Measurements from ENCODE around the gene KLHL8. TPM values are rescaled to one million over a fixed set of nuclear protein-coding genes. Genes with fewer than 3 reads are reported as not detected.
A peak's percentile ranks its signal among the peaks of the same experiment; 100 is the strongest.

Gene KLHL8
- total and polyA plus RNA-seq, 4 donors, result 4.2 to 11.4 (median 8.5) TPM

- intact Hi-C loops (cut with DNase I), result no loop called here
- no peak for ATAC-seq (ENCODE audit: low FRiP score)
- Histone ChIP-seq H3K27ac (ENCODE audit: low read depth in 1 of 2, low read length in 2 of 2) (no peak overlapping the region), H3K9me3 (ENCODE audit: control insufficient read depth, low read length) (no peaks in the 10 kb centered on the region), H3K27me3 (ENCODE audit: control insufficient read depth in 1 of 2, insufficient read depth in 2 of 2, low read length in 1 of 2) (no peaks in the 10 kb centered on the region), H3K4me3 (ENCODE audit: low read length in 2 of 2) (no peak overlapping the region), H3K36me3 (ENCODE audit: control insufficient read depth in 1 of 2, insufficient read depth in 2 of 2, low read length in 1 of 2) (peaks cover 3 to 4% of the 10 kb centered on the region in 2 donors), H3K4me1 (ENCODE audit: control insufficient read depth in 1 of 2, insufficient read depth in 2 of 2, low read length in 2 of 2) (no peaks in the 10 kb centered on the region)
- WGBS, 2 donors, result 81 to 93% methylated on average over 2 of the region's 2 CpGs
- DNase-seq, result no peak
These were observed 45.7 kb downstream of the KLHL8 start for GRCh38 chr4:87174672-87175071.

- H3K36me3 ChIP-seq (ENCODE audit: control insufficient read depth in 1 of 2, insufficient read depth in 2 of 2, low read length in 1 of 2), result peaks cover 3 to 4% of the 10 kb centered on the region in 2 donors
- no peaks in the 10 kb centered on the region for H3K27me3 ChIP-seq (ENCODE audit: control insufficient read depth in 1 of 2, insufficient read depth in 2 of 2, low read length in 1 of 2)
- intact Hi-C loops (cut with DNase I), result no loop called here
- no peaks in the 10 kb centered on the region for H3K4me1 ChIP-seq (ENCODE audit: control insufficient read depth in 1 of 2, insufficient read depth in 2 of 2, low read length in 2 of 2)
- H3K4me3 ChIP-seq (ENCODE audit: low read length in 2 of 2), result no peak overlapping the region
- whole genome bisulfite sequencing, 2 donors, result 96 to 100% methylated on average over 2 of the region's 2 CpGs
- ATAC-seq (ENCODE audit: low FRiP score) (no peak), DNase-seq (no peak)
- no peaks in the 10 kb centered on the region for H3K9me3 ChIP-seq (ENCODE audit: control insufficient read depth, low read length)
- H3K27ac ChIP-seq (ENCODE audit: low read depth in 1 of 2, low read length in 2 of 2), result no peak overlapping the region
These were observed 48.5 kb downstream of the KLHL8 start for GRCh38 chr4:87171944-87172343.

- no peaks in the 10 kb centered on the region for H3K4me1 ChIP-seq (ENCODE audit: control insufficient read depth in 1 of 2, insufficient read depth in 2 of 2, low read length in 2 of 2)
- intact Hi-C loops (cut with DNase I), result no loop called here
- no peak overlapping the region for H3K27ac ChIP-seq (ENCODE audit: low read depth in 1 of 2, low read length in 2 of 2)
- 94 to 96% methylated on average over 3 of the region's 3 CpGs for WGBS, 2 donors
- no peaks in the 10 kb centered on the region for H3K27me3 ChIP-seq (ENCODE audit: control insufficient read depth in 1 of 2, insufficient read depth in 2 of 2, low read length in 1 of 2)
- DNase-seq (no peak), ATAC-seq (ENCODE audit: low FRiP score) (no peak)
- H3K36me3 ChIP-seq (ENCODE audit: control insufficient read depth in 1 of 2, insufficient read depth in 2 of 2, low read length in 1 of 2), result peaks cover 0 to 2% of the 10 kb centered on the region in 2 donors
- H3K9me3 ChIP-seq (ENCODE audit: control insufficient read depth, low read length), result no peaks in the 10 kb centered on the region
- H3K4me3 ChIP-seq (ENCODE audit: low read length in 2 of 2), result no peak overlapping the region
These were observed 54.0 kb downstream of the KLHL8 start for GRCh38 chr4:87166296-87166854.

GRCh38 chr4:87165892-87166291 lies 54.5 kb downstream of the KLHL8 start:
- no peaks in the 10 kb centered on the region for H3K9me3 ChIP-seq (ENCODE audit: control insufficient read depth, low read length)
- WGBS, 2 donors, result 93 to 94% methylated on average over 1 of the region's 1 CpG
- ATAC-seq (ENCODE audit: low FRiP score) (no peak), DNase-seq (no peak)
- no peaks in the 10 kb centered on the region for H3K27me3 ChIP-seq (ENCODE audit: control insufficient read depth in 1 of 2, insufficient read depth in 2 of 2, low read length in 1 of 2)
- no peaks in the 10 kb centered on the region for H3K4me1 ChIP-seq (ENCODE audit: control insufficient read depth in 1 of 2, insufficient read depth in 2 of 2, low read length in 2 of 2)
- no peak overlapping the region for H3K27ac ChIP-seq (ENCODE audit: low read depth in 1 of 2, low read length in 2 of 2)
- no peak overlapping the region for H3K4me3 ChIP-seq (ENCODE audit: low read length in 2 of 2)
- H3K36me3 ChIP-seq (ENCODE audit: control insufficient read depth in 1 of 2, insufficient read depth in 2 of 2, low read length in 1 of 2), result peaks cover 0 to 2% of the 10 kb centered on the region in 2 donors
- intact Hi-C loops (cut with DNase I), result no loop called here

- no peaks in the 10 kb centered on the region for H3K4me1 ChIP-seq (ENCODE audit: control insufficient read depth in 1 of 2, insufficient read depth in 2 of 2, low read length in 2 of 2)
- no peak for ATAC-seq (ENCODE audit: low FRiP score)
- H3K27me3 ChIP-seq (ENCODE audit: control insufficient read depth in 1 of 2, insufficient read depth in 2 of 2, low read length in 1 of 2), result no peaks in the 10 kb centered on the region
- DNase-seq, result no peak
- no peak overlapping the region for H3K27ac ChIP-seq (ENCODE audit: low read depth in 1 of 2, low read length in 2 of 2)
- H3K4me3 ChIP-seq (ENCODE audit: low read length in 2 of 2), result no peak overlapping the region
- no peaks in the 10 kb centered on the region for H3K9me3 ChIP-seq (ENCODE audit: control insufficient read depth, low read length)
- 82 to 83% methylated on average over 4 of the region's 4 CpGs for WGBS, 2 donors
- H3K36me3 ChIP-seq (ENCODE audit: control insufficient read depth in 1 of 2, insufficient read depth in 2 of 2, low read length in 1 of 2), result no peaks in the 10 kb centered on the region
- intact Hi-C loops (cut with DNase I), result no loop called here
These were observed 67.1 kb downstream of the KLHL8 start for GRCh38 chr4:87153078-87153870.

GRCh38 chr4:87152310-87153041 lies 67.9 kb downstream of the KLHL8 start:
- H3K27ac ChIP-seq (ENCODE audit: low read depth in 1 of 2, low read length in 2 of 2), result no peak overlapping the region
- no peaks in the 10 kb centered on the region for H3K27me3 ChIP-seq (ENCODE audit: control insufficient read depth in 1 of 2, insufficient read depth in 2 of 2, low read length in 1 of 2)
- no peaks in the 10 kb centered on the region for H3K4me1 ChIP-seq (ENCODE audit: control insufficient read depth in 1 of 2, insufficient read depth in 2 of 2, low read length in 2 of 2)
- WGBS, 2 donors, result 81 to 85% methylated on average over 14 of the region's 14 CpGs
- DNase-seq, result no peak
- no peak for ATAC-seq (ENCODE audit: low FRiP score)
- intact Hi-C loops (cut with DNase I), result no loop called here
- no peaks in the 10 kb centered on the region for H3K9me3 ChIP-seq (ENCODE audit: control insufficient read depth, low read length)
- H3K4me3 ChIP-seq (ENCODE audit: low read length in 2 of 2), result no peak overlapping the region
- no peaks in the 10 kb centered on the region for H3K36me3 ChIP-seq (ENCODE audit: control insufficient read depth in 1 of 2, insufficient read depth in 2 of 2, low read length in 1 of 2)

GRCh38 chr4:87151730-87152129 lies 68.7 kb downstream of the KLHL8 start:
- no peak for ATAC-seq (ENCODE audit: low FRiP score)
- H3K4me3 ChIP-seq (ENCODE audit: low read length in 2 of 2), result no peak overlapping the region
- H3K9me3 ChIP-seq (ENCODE audit: control insufficient read depth, low read length), result no peaks in the 10 kb centered on the region
- H3K36me3 ChIP-seq (ENCODE audit: control insufficient read depth in 1 of 2, insufficient read depth in 2 of 2, low read length in 1 of 2), result no peaks in the 10 kb centered on the region
- intact Hi-C loops (cut with DNase I), result loop anchor here in 1 of 2 donors (2.0 kb wide), 1 partner anchor 85 kb away; no protein-coding TSS in a partner anchor
- DNase-seq, result no peak
- H3K4me1 ChIP-seq (ENCODE audit: control insufficient read depth in 1 of 2, insufficient read depth in 2 of 2, low read length in 2 of 2), result no peaks in the 10 kb centered on the region
- no peaks in the 10 kb centered on the region for H3K27me3 ChIP-seq (ENCODE audit: control insufficient read depth in 1 of 2, insufficient read depth in 2 of 2, low read length in 1 of 2)
- no peak overlapping the region for H3K27ac ChIP-seq (ENCODE audit: low read depth in 1 of 2, low read length in 2 of 2)
- 15 to 29% methylated on average over 1 of the region's 1 CpG for WGBS, 2 donors

GRCh38 chr4:87150498-87151261 lies 69.7 kb downstream of the KLHL8 start:
- DNase-seq (no peak), ATAC-seq (ENCODE audit: low FRiP score) (peak; percentile 80)
- no peaks in the 10 kb centered on the region for H3K27me3 ChIP-seq (ENCODE audit: control insufficient read depth in 1 of 2, insufficient read depth in 2 of 2, low read length in 1 of 2)
- H3K4me3 ChIP-seq (ENCODE audit: low read length in 2 of 2), result no peak overlapping the region
- H3K27ac ChIP-seq (ENCODE audit: low read depth in 1 of 2, low read length in 2 of 2), result no peak overlapping the region
- H3K9me3 ChIP-seq (ENCODE audit: control insufficient read depth, low read length), result no peaks in the 10 kb centered on the region
- no peaks in the 10 kb centered on the region for H3K4me1 ChIP-seq (ENCODE audit: control insufficient read depth in 1 of 2, insufficient read depth in 2 of 2, low read length in 2 of 2)
- WGBS, 2 donors, result 33 to 46% methylated on average over 2 of the region's 2 CpGs
- no peaks in the 10 kb centered on the region for H3K36me3 ChIP-seq (ENCODE audit: control insufficient read depth in 1 of 2, insufficient read depth in 2 of 2, low read length in 1 of 2)
- intact Hi-C loops (cut with DNase I), result loop anchor here (1.0 to 2.0 kb wide), 2 partner anchors 86 kb away; no protein-coding TSS in a partner anchor

Measured in aorta (tissue), 5 donors.